GM12878 (cell line): ENCODE results near the gene CAMTA1. TPM values are rescaled to one million over a fixed set of nuclear protein-coding genes. Genes with fewer than 3 reads are reported as not detected.

ENCODE experiments used
- ATAC-seq: fragments of 200-7000 bp; cut with Tn5 transposase; 3 replicates; pipeline ENCODE4 v1.9.1; 2020; ENCODE audit warnings: mild to moderate bottlenecking, moderate library complexity
- BruUV-seq: library from RNA; stranded (reverse); fragments of 400-500 nt; replicated peaks from 2 replicates; lab custom pipeline; 2021; lab: Mats Ljungman, UMichigan
- CTCF ChIA-PET: fragments of 300-600 bp; sonication (Branson Sonifier 250); formaldehyde crosslinking; extraction: SDS; loops from one replicate; lab custom pipeline; 2021; ENCODE audit warnings: inconsistent platforms; lab: Yijun Ruan, JAX
- POLR2A ChIA-PET: fragments of 350-600 bp; formaldehyde crosslinking; extraction: SDS; loops from one replicate; lab custom pipeline; 2021; ENCODE audit warnings: inconsistent platforms; lab: Charles Lee
- RAD21 ChIA-PET: fragments of 300-600 bp; sonication (Branson Sonifier 250); formaldehyde crosslinking; loops from one replicate; lab custom pipeline; 2023; ENCODE audit warnings: antibody characterized with exemption; ENCODE audit not compliant: unreplicated experiment; lab: Charles Lee
- SMC1A ChIA-PET: fragments of 300-600 bp; sonication (Branson Sonifier 250); formaldehyde crosslinking; loops from one replicate; lab custom pipeline; 2023; ENCODE audit not compliant: unreplicated experiment, uncharacterized antibody; lab: Charles Lee
- DNase-seq: peaks from one replicate; pipeline ENCODE4 v3.0.0-alpha.2; 2011; ENCODE audit warnings: low read depth, low spot score
- FAIRE-seq: peaks from 3 replicates; lab custom pipeline; 2011; peaks lifted over from hg19 to GRCh38; lab: Jason Lieb, UNC
- H2AFZ ChIP-seq: 2 replicates; pipeline ENCODE4 v1.6.0; 2011; ENCODE audit warnings: low read depth, low read length, control low read depth; ENCODE audit not compliant: control insufficient read depth
- H3K27ac ChIP-seq: 2 replicates; pipeline ENCODE4 v1.5.1; 2011; ENCODE audit warnings: control low read depth; ENCODE audit not compliant: control insufficient read depth, insufficient read depth
- H3K27me3 ChIP-seq, 2 experiments: replicated peaks in 1 of 2; 2 replicates each; pipeline versions ENCODE4 v1.6.0 to v1.6.1; 2011; ENCODE audit warnings: low read length in 1 of 2; ENCODE audit not compliant: control insufficient read depth in 2 of 2, insufficient read depth in 2 of 2
- H3K36me3 ChIP-seq, 2 experiments: 2 replicates each; pipeline ENCODE4 v1.5.1; 2011; ENCODE audit warnings: low read length in 1 of 2; ENCODE audit not compliant: control insufficient read depth in 2 of 2, insufficient read depth in 2 of 2
- H3K4me1 ChIP-seq: 2 replicates; pipeline ENCODE4 v1.6.1; 2011; ENCODE audit warnings: mild to moderate bottlenecking, low read length, moderate library complexity, mixed read lengths; ENCODE audit not compliant: control insufficient read depth, insufficient read depth
- H3K4me2 ChIP-seq: 2 replicates; pipeline ENCODE4 v1.6.0; 2011; ENCODE audit warnings: control low read depth; ENCODE audit not compliant: control insufficient read depth, insufficient read depth
- H3K4me3 ChIP-seq: fragments of 200-600 bp; sonication (generic); 2 replicates; pipeline ENCODE4 v1.5.1; 2016
- H3K79me2 ChIP-seq: 2 replicates; pipeline ENCODE4 v1.6.0; 2011; ENCODE audit warnings: low read length; ENCODE audit not compliant: control insufficient read depth, insufficient read depth
- H3K9ac ChIP-seq: 2 replicates; pipeline ENCODE4 v1.8.0; 2011; ENCODE audit warnings: low read length, control low read depth, mixed read lengths; ENCODE audit not compliant: control insufficient read depth, insufficient read depth
- H3K9me3 ChIP-seq: replicated peaks from 3 replicates; pipeline ENCODE4 v1.5.1; 2011; ENCODE audit warnings: mild to moderate bottlenecking, low read length; ENCODE audit not compliant: control insufficient read depth, insufficient read depth
- H4K20me1 ChIP-seq: 2 replicates; pipeline ENCODE4 v1.6.0; 2011; ENCODE audit not compliant: control insufficient read depth, insufficient read depth
- JUNB ChIP-seq: IDR thresholded peaks from 2 replicates; pipeline ENCODE4 v1.6.1; 2016; ENCODE audit warnings: antibody characterized with exemption, mild to moderate bottlenecking
- MXI1 ChIP-seq: fragments of 150-350 bp; IDR thresholded peaks from 2 replicates; pipeline ENCODE4 v1.6.1; 2011; ENCODE audit warnings: low read depth, mild to moderate bottlenecking, inconsistent platforms, low read length, improper control_type of control experiment
- NR2C1 ChIP-seq: fragments of 450-650 bp; IDR thresholded peaks from 2 replicates; pipeline ENCODE4 v1.6.1; 2017; ENCODE audit warnings: antibody characterized with exemption, mild to moderate bottlenecking, moderate library complexity
- TCF12 ChIP-seq: IDR thresholded peaks from 2 replicates; pipeline ENCODE4 v1.6.1; 2011; ENCODE audit warnings: low read depth, mild to moderate bottlenecking, low read length
- ZNF622 ChIP-seq: fragments of 450-650 bp; IDR thresholded peaks from 2 replicates; pipeline ENCODE4 v1.6.1; 2017; ENCODE audit warnings: mild to moderate bottlenecking, inconsistent platforms
- WGBS: methylation state at CpG from one replicate; pipeline ENCODE4 v1.1.6; 2016; ENCODE audit warnings: low lambda C conversion rate; ENCODE audit not compliant: insufficient replicate concordance, insufficient coverage; ENCODE audit errors: missing lambda C conversion rate; 5-methylcytosine and 5-hydroxymethylcytosine counted together
- in situ Hi-C: fragments of 300-500 bp; cut with MboI; formaldehyde crosslinking; loops from 9 replicates; pipeline ENCODE4 v1.14.3; 2018; ENCODE audit warnings: mixed read lengths
- intact Hi-C: fragments of 100-400 bp; cut with micrococcal nuclease; formaldehyde crosslinking; loops from one replicate; pipeline ENCODE4 v1.14.2; 2022; ENCODE audit not compliant: unreplicated experiment
- polyA plus RNA-seq, 11 experiments: library from polyadenylated mRNA; depleted of rRNA in 4 of 11; unstranded in 6 of 11; stranded (reverse) in 5 of 11; fragments of >200 nt; fragmentation: Nextera tagmentation in 4 of 11; fragmentation: Illumina TruSeq in 1 of 11; extraction: Ambion mirVana in 4 of 11; extraction: Trizol in 1 of 11; gene quantifications; 1 replicate in 1 of 11; 2 replicates in 10 of 11; pipeline versions ENCODE4 v1.2.1 to v1.2.3, GENCODE V29; 2011 to 2016; ENCODE audit warnings: inconsistent platforms in 2 of 11, missing spikeins in 2 of 11, low read depth in 1 of 11
- total RNA-seq, 4 experiments: library from RNA; depleted of rRNA in 3 of 4; stranded (reverse); fragments of >200 nt in 3 of 4; fragmentation: Illumina TruSeq in 1 of 4; extraction: Trizol in 1 of 4; gene quantifications; 2 replicates each; pipeline versions ENCODE4 v1.2.1 to v1.2.3, GENCODE V29; 2013 to 2021
- TF ChIP-seq, protein P1 (sequence below): fragments of 450-650 bp; IDR thresholded peaks from 2 replicates; pipeline ENCODE4 v1.6.1; 2017; ENCODE audit warnings: mild to moderate bottlenecking, moderate library complexity
- TF ChIP-seq, protein P2 (sequence below): fragments of 450-650 bp; formaldehyde crosslinking; IDR thresholded peaks from 2 replicates; pipeline ENCODE4 v1.5.0; 2022; ENCODE audit warnings: mild to moderate bottlenecking, missing genetic modification characterization
- TF ChIP-seq, protein P3 (sequence below): fragments of 450-650 bp; conservative IDR thresholded peaks from 2 replicates; pipeline ENCODE4 v1.6.1; 2017; ENCODE audit warnings: mild to moderate bottlenecking, moderate library complexity
- TF ChIP-seq, protein P4 (sequence below), 3 experiments: IDR thresholded peaks in 2 of 3; conservative IDR thresholded peaks in 1 of 3; 2 replicates each; pipeline ENCODE4 v1.5.1; 2011; ENCODE audit warnings: low read depth in 3 of 3, low read length in 3 of 3, mild to moderate bottlenecking in 3 of 3, control low read depth in 2 of 3, moderate library complexity in 2 of 3, inconsistent platforms in 1 of 3, mixed read lengths in 1 of 3; ENCODE audit not compliant: control insufficient read depth in 2 of 3, insufficient read depth in 1 of 3; ENCODE audit errors: extremely low read depth in 1 of 3

Gene CAMTA1
- total and polyA plus RNA-seq, 10 of the 15 experiments (the other 5 are each of a cell fraction or from before 2014, with no cell fraction given): 37.7 to 148 (median 76.4) TPM

DNA sequence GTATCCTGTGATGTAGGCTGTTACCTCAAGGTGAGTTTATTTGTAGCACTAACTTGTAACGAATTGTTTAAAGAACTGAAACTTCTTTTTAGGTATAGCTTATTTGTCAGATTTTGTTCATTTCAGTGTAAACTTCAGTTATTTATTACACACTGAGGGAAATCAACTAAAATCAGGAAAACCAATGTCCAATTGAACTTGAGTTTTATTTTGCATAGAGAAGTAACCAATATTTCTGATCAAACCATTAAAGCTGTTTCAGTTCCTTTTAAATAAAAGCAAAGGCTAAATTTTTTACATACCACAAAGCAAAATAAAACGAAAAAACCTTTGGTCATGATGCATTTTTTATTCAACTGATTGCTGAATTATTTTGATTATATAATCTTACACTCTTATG is 103.6 kb downstream of the CAMTA1 start (continued):
- TF ChIP-seq, protein P1, sequence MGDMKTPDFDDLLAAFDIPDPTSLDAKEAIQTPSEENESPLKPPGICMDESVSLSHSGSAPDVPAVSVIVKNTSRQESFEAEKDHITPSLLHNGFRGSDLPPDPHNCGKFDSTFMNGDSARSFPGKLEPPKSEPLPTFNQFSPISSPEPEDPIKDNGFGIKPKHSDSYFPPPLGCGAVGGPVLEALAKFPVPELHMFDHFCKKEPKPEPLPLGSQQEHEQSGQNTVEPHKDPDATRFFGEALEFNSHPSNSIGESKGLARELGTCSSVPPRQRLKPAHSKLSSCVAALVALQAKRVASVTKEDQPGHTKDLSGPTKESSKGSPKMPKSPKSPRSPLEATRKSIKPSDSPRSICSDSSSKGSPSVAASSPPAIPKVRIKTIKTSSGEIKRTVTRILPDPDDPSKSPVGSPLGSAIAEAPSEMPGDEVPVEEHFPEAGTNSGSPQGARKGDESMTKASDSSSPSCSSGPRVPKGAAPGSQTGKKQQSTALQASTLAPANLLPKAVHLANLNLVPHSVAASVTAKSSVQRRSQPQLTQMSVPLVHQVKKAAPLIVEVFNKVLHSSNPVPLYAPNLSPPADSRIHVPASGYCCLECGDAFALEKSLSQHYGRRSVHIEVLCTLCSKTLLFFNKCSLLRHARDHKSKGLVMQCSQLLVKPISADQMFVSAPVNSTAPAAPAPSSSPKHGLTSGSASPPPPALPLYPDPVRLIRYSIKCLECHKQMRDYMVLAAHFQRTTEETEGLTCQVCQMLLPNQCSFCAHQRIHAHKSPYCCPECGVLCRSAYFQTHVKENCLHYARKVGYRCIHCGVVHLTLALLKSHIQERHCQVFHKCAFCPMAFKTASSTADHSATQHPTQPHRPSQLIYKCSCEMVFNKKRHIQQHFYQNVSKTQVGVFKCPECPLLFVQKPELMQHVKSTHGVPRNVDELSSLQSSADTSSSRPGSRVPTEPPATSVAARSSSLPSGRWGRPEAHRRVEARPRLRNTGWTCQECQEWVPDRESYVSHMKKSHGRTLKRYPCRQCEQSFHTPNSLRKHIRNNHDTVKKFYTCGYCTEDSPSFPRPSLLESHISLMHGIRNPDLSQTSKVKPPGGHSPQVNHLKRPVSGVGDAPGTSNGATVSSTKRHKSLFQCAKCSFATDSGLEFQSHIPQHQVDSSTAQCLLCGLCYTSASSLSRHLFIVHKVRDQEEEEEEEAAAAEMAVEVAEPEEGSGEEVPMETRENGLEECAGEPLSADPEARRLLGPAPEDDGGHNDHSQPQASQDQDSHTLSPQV: no peak

DNA sequence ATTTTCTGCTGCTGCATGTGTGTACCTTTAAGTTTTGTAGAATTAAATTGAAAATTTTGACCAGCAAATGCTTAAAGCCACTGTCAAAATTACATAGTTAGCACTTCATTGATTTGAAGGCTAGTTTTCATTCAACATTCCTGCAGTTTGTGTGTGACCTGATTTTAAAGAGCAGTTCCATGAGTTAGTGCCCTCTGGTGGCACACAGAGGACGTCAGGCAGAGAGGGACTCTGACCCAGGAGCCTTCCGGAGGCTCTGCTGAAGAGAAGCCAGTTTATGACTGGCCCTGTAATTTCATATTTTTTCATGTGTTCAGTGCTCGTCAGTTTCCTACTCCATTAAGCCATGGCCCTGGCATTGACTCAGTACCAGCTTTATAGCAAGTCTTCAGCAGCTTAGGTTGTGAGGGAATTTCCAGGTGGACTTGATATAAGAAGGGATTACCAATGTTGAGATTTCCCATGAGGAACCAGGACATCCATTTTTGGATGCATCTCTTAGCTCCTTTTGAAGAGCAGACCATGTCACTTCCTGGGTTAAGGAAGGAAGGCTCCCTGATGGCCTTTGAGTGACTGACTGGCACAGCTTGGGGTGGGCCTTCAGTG is 104.7 kb downstream of the CAMTA1 start:
- Histone ChIP-seq H3K9ac (no peak overlapping the region), H3K9me3 (no peaks in the 10 kb centered on the region), H2AFZ (no peak overlapping the region), H3K27me3 (no peaks in the 10 kb centered on the region), H3K4me3 (no peak overlapping the region), H3K36me3 (peaks cover 1 to 2% of the 10 kb centered on the region in 2 experiments; a peak in 2 of 4 replicates), H3K79me2 (no peaks in the 10 kb centered on the region), H3K4me1 (peaks cover 11% of the 10 kb centered on the region), H3K27ac (no peak overlapping the region), H4K20me1 (no peaks in the 10 kb centered on the region), H3K4me2 (no peak overlapping the region)
- no peak for DNase-seq
- POLR2A ChIA-PET: no interaction called here
- peak; percentile 90 for ATAC-seq
- FAIRE-seq: no peak
- BruUV-seq: no TSS peak
- CTCF ChIA-PET: interaction anchor here (0.7 to 4.9 kb wide), 31 partner anchors 8 to 189 kb away, joined by 3 to 63 read pairs (median 6); partner anchors contain the start of gene DNAJC11
- in situ Hi-C loops: loop anchor here (5.0 kb wide), 1 partner anchor 163 kb away; no protein-coding TSS in a partner anchor
- RAD21 ChIA-PET: interaction anchor here (0.9 to 4.2 kb wide), 13 partner anchors 17 to 173 kb away, joined by 3 to 21 read pairs (median 5); partner anchors contain the start of gene CAMTA1
- SMC1A ChIA-PET: interaction anchor here (0.6 to 6.3 kb wide), 29 partner anchors 8 to 191 kb away, joined by 3 to 68 read pairs (median 4); no protein-coding TSS in a partner anchor
- WGBS: 11% methylated on average over 3 of the region's 3 CpGs
- intact Hi-C loops: loop anchor here (1.0 to 2.0 kb wide), 2 partner anchors 96 to 163 kb away; no protein-coding TSS in a partner anchor
- no peak for TF ChIP-seq MXI1
- TF ChIP-seq, protein P2, sequence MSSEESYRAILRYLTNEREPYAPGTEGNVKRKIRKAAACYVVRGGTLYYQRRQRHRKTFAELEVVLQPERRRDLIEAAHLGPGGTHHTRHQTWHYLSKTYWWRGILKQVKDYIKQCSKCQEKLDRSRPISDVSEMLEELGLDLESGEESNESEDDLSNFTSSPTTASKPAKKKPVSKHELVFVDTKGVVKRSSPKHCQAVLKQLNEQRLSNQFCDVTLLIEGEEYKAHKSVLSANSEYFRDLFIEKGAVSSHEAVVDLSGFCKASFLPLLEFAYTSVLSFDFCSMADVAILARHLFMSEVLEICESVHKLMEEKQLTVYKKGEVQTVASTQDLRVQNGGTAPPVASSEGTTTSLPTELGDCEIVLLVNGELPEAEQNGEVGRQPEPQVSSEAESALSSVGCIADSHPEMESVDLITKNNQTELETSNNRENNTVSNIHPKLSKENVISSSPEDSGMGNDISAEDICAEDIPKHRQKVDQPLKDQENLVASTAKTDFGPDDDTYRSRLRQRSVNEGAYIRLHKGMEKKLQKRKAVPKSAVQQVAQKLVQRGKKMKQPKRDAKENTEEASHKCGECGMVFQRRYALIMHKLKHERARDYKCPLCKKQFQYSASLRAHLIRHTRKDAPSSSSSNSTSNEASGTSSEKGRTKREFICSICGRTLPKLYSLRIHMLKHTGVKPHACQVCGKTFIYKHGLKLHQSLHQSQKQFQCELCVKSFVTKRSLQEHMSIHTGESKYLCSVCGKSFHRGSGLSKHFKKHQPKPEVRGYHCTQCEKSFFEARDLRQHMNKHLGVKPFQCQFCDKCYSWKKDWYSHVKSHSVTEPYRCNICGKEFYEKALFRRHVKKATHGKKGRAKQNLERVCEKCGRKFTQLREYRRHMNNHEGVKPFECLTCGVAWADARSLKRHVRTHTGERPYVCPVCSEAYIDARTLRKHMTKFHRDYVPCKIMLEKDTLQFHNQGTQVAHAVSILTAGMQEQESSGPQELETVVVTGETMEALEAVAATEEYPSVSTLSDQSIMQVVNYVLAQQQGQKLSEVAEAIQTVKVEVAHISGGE: no peak
- no peak for TF ChIP-seq JUNB
- no peak for TF ChIP-seq NR2C1
- TF ChIP-seq, protein P3, sequence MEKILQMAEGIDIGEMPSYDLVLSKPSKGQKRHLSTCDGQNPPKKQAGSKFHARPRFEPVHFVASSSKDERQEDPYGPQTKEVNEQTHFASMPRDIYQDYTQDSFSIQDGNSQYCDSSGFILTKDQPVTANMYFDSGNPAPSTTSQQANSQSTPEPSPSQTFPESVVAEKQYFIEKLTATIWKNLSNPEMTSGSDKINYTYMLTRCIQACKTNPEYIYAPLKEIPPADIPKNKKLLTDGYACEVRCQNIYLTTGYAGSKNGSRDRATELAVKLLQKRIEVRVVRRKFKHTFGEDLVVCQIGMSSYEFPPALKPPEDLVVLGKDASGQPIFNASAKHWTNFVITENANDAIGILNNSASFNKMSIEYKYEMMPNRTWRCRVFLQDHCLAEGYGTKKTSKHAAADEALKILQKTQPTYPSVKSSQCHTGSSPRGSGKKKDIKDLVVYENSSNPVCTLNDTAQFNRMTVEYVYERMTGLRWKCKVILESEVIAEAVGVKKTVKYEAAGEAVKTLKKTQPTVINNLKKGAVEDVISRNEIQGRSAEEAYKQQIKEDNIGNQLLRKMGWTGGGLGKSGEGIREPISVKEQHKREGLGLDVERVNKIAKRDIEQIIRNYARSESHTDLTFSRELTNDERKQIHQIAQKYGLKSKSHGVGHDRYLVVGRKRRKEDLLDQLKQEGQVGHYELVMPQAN: no peak
- TF ChIP-seq, protein P4, sequence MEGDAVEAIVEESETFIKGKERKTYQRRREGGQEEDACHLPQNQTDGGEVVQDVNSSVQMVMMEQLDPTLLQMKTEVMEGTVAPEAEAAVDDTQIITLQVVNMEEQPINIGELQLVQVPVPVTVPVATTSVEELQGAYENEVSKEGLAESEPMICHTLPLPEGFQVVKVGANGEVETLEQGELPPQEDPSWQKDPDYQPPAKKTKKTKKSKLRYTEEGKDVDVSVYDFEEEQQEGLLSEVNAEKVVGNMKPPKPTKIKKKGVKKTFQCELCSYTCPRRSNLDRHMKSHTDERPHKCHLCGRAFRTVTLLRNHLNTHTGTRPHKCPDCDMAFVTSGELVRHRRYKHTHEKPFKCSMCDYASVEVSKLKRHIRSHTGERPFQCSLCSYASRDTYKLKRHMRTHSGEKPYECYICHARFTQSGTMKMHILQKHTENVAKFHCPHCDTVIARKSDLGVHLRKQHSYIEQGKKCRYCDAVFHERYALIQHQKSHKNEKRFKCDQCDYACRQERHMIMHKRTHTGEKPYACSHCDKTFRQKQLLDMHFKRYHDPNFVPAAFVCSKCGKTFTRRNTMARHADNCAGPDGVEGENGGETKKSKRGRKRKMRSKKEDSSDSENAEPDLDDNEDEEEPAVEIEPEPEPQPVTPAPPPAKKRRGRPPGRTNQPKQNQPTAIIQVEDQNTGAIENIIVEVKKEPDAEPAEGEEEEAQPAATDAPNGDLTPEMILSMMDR (IDR thresholded peaks at IDR 0.05 in 2 of 3, conservative IDR thresholded peaks at IDR 0.05 in 1 of 3; ENCODE audit: control insufficient read depth in 2 of 3, extremely low read depth in 1 of 3, insufficient read depth in 1 of 3, low read depth in 3 of 3, low read length in 3 of 3): peak; percentile 74 to 84 (median 82)
- TF ChIP-seq ZNF622: no peak
- TF ChIP-seq TCF12: no peak
